ENCODE results near the gene TTC23L.

Gene TTC23L

GRCh38 chr5:34833090-34833489 is 5.9 kb upstream of the TTC23L start:
- no peak for DNase-seq (ENCODE audit: low read depth in 2 of 2)

- DNase-seq (ENCODE audit: low read depth in 2 of 2): no peak
Measured at GRCh38 chr5:34833976-34834793, 4.8 kb upstream of the TTC23L start.

GRCh38 chr5:34834794-34835089 is 4.2 kb upstream of the TTC23L start:
- no peak for DNase-seq (ENCODE audit: low read depth in 2 of 2)

GRCh38 chr5:34835664-34836063 is 3.3 kb upstream of the TTC23L start:
- no peak for DNase-seq (ENCODE audit: low read depth in 2 of 2)

GRCh38 chr5:34841816-34842215 is 2.9 kb downstream of the TTC23L start:
- no peak for DNase-seq (ENCODE audit: low read depth in 2 of 2)

- no peak for DNase-seq (ENCODE audit: low read depth in 2 of 2)
Measured at GRCh38 chr5:34842554-34842953, 3.6 kb downstream of the TTC23L start.

GRCh38 chr5:34843497-34843896 is 4.5 kb downstream of the TTC23L start:
- no peak for DNase-seq (ENCODE audit: low read depth in 2 of 2)

- no peak for DNase-seq (ENCODE audit: low read depth in 2 of 2)
Measured at GRCh38 chr5:34844106-34844505, 5.1 kb downstream of the TTC23L start.

GRCh38 chr5:34844999-34845398 is 6.0 kb downstream of the TTC23L start:
- DNase-seq (ENCODE audit: low read depth in 2 of 2): no peak

- no peak for DNase-seq (ENCODE audit: low read depth in 2 of 2)
Measured at GRCh38 chr5:34847056-34847455, 8.1 kb downstream of the TTC23L start.

GRCh38 chr5:34847552-34847951 is 8.6 kb downstream of the TTC23L start:
- DNase-seq (ENCODE audit: low read depth in 2 of 2): no peak

GRCh38 chr5:34848230-34848629 is 9.3 kb downstream of the TTC23L start:
- no peak for DNase-seq (ENCODE audit: low read depth in 2 of 2)

- DNase-seq (ENCODE audit: low read depth in 2 of 2): no peak
Measured at GRCh38 chr5:34849253-34849652, 10.3 kb downstream of the TTC23L start.

GRCh38 chr5:34854459-34855174 is 15.7 kb downstream of the TTC23L start:
- no peak for DNase-seq (ENCODE audit: low read depth in 2 of 2)

GRCh38 chr5:34857161-34857560 is 18.2 kb downstream of the TTC23L start:
- no peak for DNase-seq (ENCODE audit: low read depth in 2 of 2)

- no peak for DNase-seq (ENCODE audit: low read depth in 2 of 2)
Measured at GRCh38 chr5:34857894-34858293, 18.9 kb downstream of the TTC23L start.

- DNase-seq (ENCODE audit: low read depth in 2 of 2): no peak
Measured at GRCh38 chr5:34858790-34859189, 19.8 kb downstream of the TTC23L start.

- no peak for DNase-seq (ENCODE audit: low read depth in 2 of 2)
Measured at GRCh38 chr5:34859253-34859652, 20.3 kb downstream of the TTC23L start.

- no peak for DNase-seq (ENCODE audit: low read depth in 2 of 2)
Measured at GRCh38 chr5:34863946-34864345, 25.0 kb downstream of the TTC23L start.

- no peak for DNase-seq (ENCODE audit: low read depth in 2 of 2)
Measured at GRCh38 chr5:34865091-34865490, 26.1 kb downstream of the TTC23L start.

- DNase-seq (ENCODE audit: low read depth in 2 of 2): no peak
Measured at GRCh38 chr5:34866989-34867471, 28.1 kb downstream of the TTC23L start.

- no peak for DNase-seq (ENCODE audit: low read depth in 2 of 2)
Measured at GRCh38 chr5:34867660-34868059, 28.7 kb downstream of the TTC23L start.

GRCh38 chr5:34868791-34869190 is 29.8 kb downstream of the TTC23L start:
- no peak for DNase-seq (ENCODE audit: low read depth in 2 of 2)
